Fibroblast of lung (primary cell): ENCODE results near the gene TCTA. TPM values are rescaled to one million over a fixed set of nuclear protein-coding genes. Genes with fewer than 3 reads are reported as not detected.

Experiments used
- DNase-seq, 2 donors: peaks; one replicate each; pipeline versions ENCODE4 v3.0.0 to v3.0.0-alpha.2; 2010; ENCODE audit warnings: low read depth in 2 of 2
- H2AFZ ChIP-seq: 2 replicates; pipeline ENCODE4 v1.5.1; 2012; ENCODE audit warnings: low read length, control low read depth, inconsistent platforms
- H3K27ac ChIP-seq: 2 replicates; pipeline ENCODE4 v1.5.1; 2011; ENCODE audit warnings: low read length, control low read depth; ENCODE audit not compliant: insufficient read depth
- H3K27me3 ChIP-seq: 2 replicates; pipeline ENCODE4 v1.5.1; 2011; ENCODE audit warnings: mild to moderate bottlenecking, low read length; ENCODE audit not compliant: control insufficient read depth, insufficient read depth
- H3K36me3 ChIP-seq: 2 replicates; pipeline ENCODE4 v1.5.1; 2011; ENCODE audit warnings: low read length; ENCODE audit not compliant: control insufficient read depth, insufficient read depth
- H3K4me1 ChIP-seq: 2 replicates; pipeline ENCODE4 v1.5.1; 2011; ENCODE audit warnings: low read length; ENCODE audit not compliant: control insufficient read depth, insufficient read depth; ENCODE audit errors: extremely low read depth
- H3K4me2 ChIP-seq: 2 replicates; pipeline ENCODE4 v1.5.1; 2011; ENCODE audit warnings: low read length, control low read depth; ENCODE audit not compliant: insufficient read depth; ENCODE audit errors: extremely low read depth
- H3K4me3 ChIP-seq, 4 experiments: fragments of 200-600 bp in 1 of 4; sonication (generic) in 1 of 4; replicated peaks in 1 of 4; 2 replicates each; pipeline ENCODE4 v1.5.1; 2011 to 2016; ENCODE audit warnings: low read length in 4 of 4, low read depth in 3 of 4, mild to moderate bottlenecking in 3 of 4, control low read depth in 2 of 4, inconsistent platforms in 1 of 4, mixed read lengths in 1 of 4; ENCODE audit not compliant: insufficient read depth in 1 of 4; ENCODE audit errors: control extremely low read depth in 1 of 4
- H3K79me2 ChIP-seq: 2 replicates; pipeline ENCODE4 v1.5.1; 2012; ENCODE audit warnings: mild to moderate bottlenecking, low read length, inconsistent platforms; ENCODE audit not compliant: control insufficient read depth, insufficient read depth
- H3K9ac ChIP-seq: 2 replicates; pipeline ENCODE4 v1.5.1; 2011; ENCODE audit warnings: mild to moderate bottlenecking, low read length, control low read depth; ENCODE audit not compliant: insufficient read depth
- H3K9me3 ChIP-seq: 2 replicates; pipeline ENCODE4 v1.5.1; 2012; ENCODE audit warnings: low read depth, low read length; ENCODE audit not compliant: control insufficient read depth, insufficient read depth
- H4K20me1 ChIP-seq: 2 replicates; pipeline ENCODE4 v1.5.1; 2011; ENCODE audit warnings: low read length; ENCODE audit not compliant: control insufficient read depth, insufficient read depth; ENCODE audit errors: extremely low read depth
- EZH2 ChIP-seq: IDR thresholded peaks from 2 replicates; pipeline ENCODE4 v1.5.1; 2012; ENCODE audit warnings: low read length, control low read depth, mild to moderate bottlenecking; ENCODE audit errors: missing control alignments
- polyA plus RNA-seq, 2 donors: library from polyadenylated mRNA; depleted of rRNA in 1 of 2; stranded (reverse) in 1 of 2; unstranded in 1 of 2; fragments of >200 nt; gene quantifications; 2 replicates each; pipeline ENCODE4 v1.2.1, GENCODE V29; 2011 to 2012; ENCODE audit warnings: missing spikeins in 1 of 2
- total RNA-seq: library from RNA; depleted of rRNA; stranded (reverse); fragments of >200 nt; gene quantifications from 2 replicates; pipeline ENCODE4 v1.2.1, GENCODE V29; 2014
- TF ChIP-seq, protein P1 (sequence below), 2 donors: IDR thresholded peaks in 1 of 2; conservative IDR thresholded peaks in 1 of 2; 1 replicate in 1 of 2; 2 replicates in 1 of 2; pipeline ENCODE4 v1.5.1; 2011 to 2012; ENCODE audit warnings: low read length in 2 of 2, control low read depth in 1 of 2, inconsistent platforms in 1 of 2, low read depth in 1 of 2, mild to moderate bottlenecking in 1 of 2

The TCTA gene
- total and polyA plus RNA-seq, 2 donors (not counting 1 experiment from before 2014, with no cell fraction given) = 34.5 to 57.8 TPM

DNA sequence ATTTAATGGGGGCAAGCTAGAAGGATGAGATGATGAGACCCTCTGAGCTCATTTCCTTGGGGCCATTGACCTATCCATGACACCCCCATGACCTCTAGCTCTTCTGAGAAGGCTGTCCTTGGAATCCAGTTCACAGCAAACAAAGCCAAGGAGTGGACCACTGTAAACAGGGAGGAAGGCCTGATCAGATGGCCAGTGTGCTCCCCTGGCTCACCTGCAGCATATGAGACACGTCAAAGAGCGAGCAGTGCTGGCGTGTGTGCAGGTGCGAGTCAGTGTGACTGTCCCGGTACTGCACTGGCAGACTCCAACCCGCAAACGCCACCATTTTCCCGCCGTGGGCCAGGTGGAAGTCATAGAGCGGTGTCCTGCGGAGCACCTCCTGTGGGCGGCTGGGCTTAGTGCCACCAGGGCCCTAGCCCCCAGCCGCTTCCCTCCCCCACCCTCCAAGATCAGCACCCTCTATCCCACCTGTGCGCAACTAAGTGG lies 9.7 kb downstream of the TCTA start:
- Histone ChIP-seq H3K4me1 (peaks cover 20% of the 10 kb centered on the region), H3K79me2 (no peaks in the 10 kb centered on the region), H3K9me3 (no peaks in the 10 kb centered on the region), H3K4me2 (no peak overlapping the region), H4K20me1 (no peaks in the 10 kb centered on the region), H3K36me3 (peaks cover 7% of the 10 kb centered on the region), H2AFZ (no peak overlapping the region), H3K9ac (no peak overlapping the region), H3K27ac (peak overlapping the region; percentile 37), H3K4me3 (peak overlapping the region in 1 of 4 experiments; percentile 3), H3K27me3 (no peaks in the 10 kb centered on the region)
- DNase-seq = no peak
- TF ChIP-seq EZH2 = no peak
- TF ChIP-seq, protein P1, sequence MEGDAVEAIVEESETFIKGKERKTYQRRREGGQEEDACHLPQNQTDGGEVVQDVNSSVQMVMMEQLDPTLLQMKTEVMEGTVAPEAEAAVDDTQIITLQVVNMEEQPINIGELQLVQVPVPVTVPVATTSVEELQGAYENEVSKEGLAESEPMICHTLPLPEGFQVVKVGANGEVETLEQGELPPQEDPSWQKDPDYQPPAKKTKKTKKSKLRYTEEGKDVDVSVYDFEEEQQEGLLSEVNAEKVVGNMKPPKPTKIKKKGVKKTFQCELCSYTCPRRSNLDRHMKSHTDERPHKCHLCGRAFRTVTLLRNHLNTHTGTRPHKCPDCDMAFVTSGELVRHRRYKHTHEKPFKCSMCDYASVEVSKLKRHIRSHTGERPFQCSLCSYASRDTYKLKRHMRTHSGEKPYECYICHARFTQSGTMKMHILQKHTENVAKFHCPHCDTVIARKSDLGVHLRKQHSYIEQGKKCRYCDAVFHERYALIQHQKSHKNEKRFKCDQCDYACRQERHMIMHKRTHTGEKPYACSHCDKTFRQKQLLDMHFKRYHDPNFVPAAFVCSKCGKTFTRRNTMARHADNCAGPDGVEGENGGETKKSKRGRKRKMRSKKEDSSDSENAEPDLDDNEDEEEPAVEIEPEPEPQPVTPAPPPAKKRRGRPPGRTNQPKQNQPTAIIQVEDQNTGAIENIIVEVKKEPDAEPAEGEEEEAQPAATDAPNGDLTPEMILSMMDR (conservative IDR thresholded peaks at IDR 0.05 in 1 of 2, IDR thresholded peaks at IDR 0.05 in 1 of 2; ENCODE audit: low read depth in 1 of 2, low read length in 2 of 2) = no peak

- Histone ChIP-seq H3K36me3 (peaks cover 4% of the 10 kb centered on the region), H4K20me1 (no peaks in the 10 kb centered on the region), H3K27ac (peak within 1 kb of the TSS; percentile 37), H3K79me2 (no peaks in the 10 kb centered on the region), H2AFZ (no peak within 1 kb of the TSS), H3K4me1 (peaks cover 20% of the 10 kb centered on the region), H3K9me3 (no peaks in the 10 kb centered on the region), H3K27me3 (no peaks in the 10 kb centered on the region), H3K9ac (no peak within 1 kb of the TSS), H3K4me2 (no peak within 1 kb of the TSS), H3K4me3 (peak within 1 kb of the TSS in 1 of 4 experiments; percentile 3)
- no peak for DNase-seq
- TF ChIP-seq, protein P1 (conservative IDR thresholded peaks at IDR 0.05 in 1 of 2, IDR thresholded peaks at IDR 0.05 in 1 of 2; ENCODE audit: low read depth in 1 of 2, low read length in 2 of 2) = no peak
- no peak for TF ChIP-seq EZH2
Measured at GRCh38 chr3:49422379-49423248, 10.4 kb downstream of the TCTA start, which contains the start of gene AMT. TSS of gene AMT (minus strand) at chr3:49422473. CDS start at chr3:49422450, 23 bp downstream.

GRCh38 chr3:49424816-49425215 lies 12.6 kb downstream of the TCTA start:
- Histone ChIP-seq H3K27me3 (no peaks in the 10 kb centered on the region), H3K9me3 (no peaks in the 10 kb centered on the region), H3K4me2 (no peak overlapping the region), H4K20me1 (no peaks in the 10 kb centered on the region), H3K4me3 (no peak overlapping the region), H3K36me3 (peaks cover 2% of the 10 kb centered on the region), H3K27ac (no peak overlapping the region), H3K4me1 (peaks cover 20% of the 10 kb centered on the region), H3K9ac (no peak overlapping the region), H2AFZ (no peak overlapping the region), H3K79me2 (no peaks in the 10 kb centered on the region)
- DNase-seq = no peak
- TF ChIP-seq, protein P1 (conservative IDR thresholded peaks at IDR 0.05 in 1 of 2, IDR thresholded peaks at IDR 0.05 in 1 of 2; ENCODE audit: low read depth in 1 of 2, low read length in 2 of 2) = no peak
- TF ChIP-seq EZH2 = no peak
